H7 (cell line): ENCODE data around the gene TJP2. TPM values are rescaled to one million over a fixed set of nuclear protein-coding genes. Genes with fewer than 3 reads are reported as not detected.

ENCODE experiments used
- DNase-seq: peaks from one replicate; pipeline ENCODE4 v3.0.0; 2012
- H3K27me3 ChIP-seq: 2 replicates; pipeline ENCODE4 v1.6.0; 2011; ENCODE audit warnings: mild to moderate bottlenecking, low read length; ENCODE audit not compliant: control insufficient read depth, insufficient read depth
- H3K36me3 ChIP-seq: replicated peaks from 2 replicates; pipeline ENCODE4 v1.5.1; 2011; ENCODE audit warnings: low read length; ENCODE audit not compliant: control insufficient read depth, insufficient read depth
- H3K4me3 ChIP-seq: 2 replicates; pipeline ENCODE4 v1.5.1; 2011; ENCODE audit warnings: low read depth, mild to moderate bottlenecking, control low read depth, low read length, moderate library complexity; ENCODE audit not compliant: insufficient read depth
- total RNA-seq: library from RNA; depleted of rRNA; stranded (reverse); fragments of >200 nt; shearing (Covaris generic); gene quantifications from 2 replicates; pipeline ENCODE4 v1.2.3, GENCODE V29; 2014

Gene TJP2
- total RNA-seq, 1 experiment from 2014 or later: 107 TPM

GRCh38 chr9:69250681-69251080, 76.6 kb downstream of the TJP2 start:
- Histone ChIP-seq H3K27me3 (no peaks in the 10 kb centered on the region), H3K4me3 (no peak overlapping the region), H3K36me3 (peaks cover 36% of the 10 kb centered on the region)
- DNase-seq: no peak

GRCh38 chr9:69252436-69252835, 78.4 kb downstream of the TJP2 start:
- Histone ChIP-seq H3K27me3 (no peaks in the 10 kb centered on the region), H3K4me3 (no peak overlapping the region), H3K36me3 (peaks cover 30% of the 10 kb centered on the region)
- DNase-seq: no peak

DNA sequence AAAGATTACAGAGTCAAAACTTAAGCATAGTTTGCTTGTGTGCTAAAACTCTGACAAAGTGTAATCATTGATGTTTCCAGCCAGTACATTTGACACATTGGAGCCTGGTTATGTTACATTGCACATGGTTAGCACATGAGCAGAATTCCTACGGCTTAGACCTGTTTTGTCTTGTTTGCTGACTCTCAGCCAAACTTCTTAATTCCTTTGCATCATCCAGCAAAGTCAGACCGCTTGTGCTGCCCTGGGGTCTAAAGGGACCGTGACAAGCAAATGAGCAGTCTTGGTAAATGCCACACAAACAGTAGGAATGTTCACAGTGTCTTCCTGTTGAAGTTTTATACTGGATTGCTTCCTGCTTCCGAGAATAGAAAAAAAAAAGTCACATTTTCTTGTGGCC, 79.0 kb downstream of the TJP2 start:
- DNase-seq: no peak
- no peak overlapping the region for H3K4me3 ChIP-seq
- no peaks in the 10 kb centered on the region for H3K27me3 ChIP-seq
- peaks cover 27% of the 10 kb centered on the region for H3K36me3 ChIP-seq

- DNase-seq: no peak
- no peaks in the 10 kb centered on the region for H3K27me3 ChIP-seq
- peaks cover 22% of the 10 kb centered on the region for H3K36me3 ChIP-seq
- H3K4me3 ChIP-seq: no peak overlapping the region
Measured at GRCh38 chr9:69254223-69254622, 80.1 kb downstream of the TJP2 start.

- Histone ChIP-seq H3K36me3 (peaks cover 20% of the 10 kb centered on the region), H3K4me3 (no peak overlapping the region), H3K27me3 (no peaks in the 10 kb centered on the region)
- no peak for DNase-seq
Measured at GRCh38 chr9:69255591-69255990, 81.5 kb downstream of the TJP2 start.

DNA sequence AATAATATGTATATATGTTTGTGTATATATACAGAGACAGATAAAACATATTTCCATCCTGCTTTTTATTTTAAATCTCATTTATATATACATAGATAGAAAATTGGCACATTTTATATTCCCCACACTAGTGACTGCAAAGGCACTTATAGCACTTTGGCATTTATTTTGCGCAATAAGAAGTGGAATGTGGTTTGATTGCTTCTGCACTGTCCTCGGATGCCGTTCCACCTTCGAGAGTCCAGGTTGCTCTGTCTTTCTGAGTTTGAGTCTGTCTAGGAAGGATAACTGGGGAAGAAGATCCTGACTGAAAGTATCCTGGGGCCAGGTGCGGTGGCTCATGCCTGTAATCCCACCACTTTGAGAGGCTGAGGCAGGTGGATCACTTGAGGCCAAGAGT, 84.5 kb downstream of the TJP2 start:
- Histone ChIP-seq H3K4me3 (no peak overlapping the region), H3K36me3 (peaks cover 10% of the 10 kb centered on the region), H3K27me3 (no peaks in the 10 kb centered on the region)
- no peak for DNase-seq

DNA sequence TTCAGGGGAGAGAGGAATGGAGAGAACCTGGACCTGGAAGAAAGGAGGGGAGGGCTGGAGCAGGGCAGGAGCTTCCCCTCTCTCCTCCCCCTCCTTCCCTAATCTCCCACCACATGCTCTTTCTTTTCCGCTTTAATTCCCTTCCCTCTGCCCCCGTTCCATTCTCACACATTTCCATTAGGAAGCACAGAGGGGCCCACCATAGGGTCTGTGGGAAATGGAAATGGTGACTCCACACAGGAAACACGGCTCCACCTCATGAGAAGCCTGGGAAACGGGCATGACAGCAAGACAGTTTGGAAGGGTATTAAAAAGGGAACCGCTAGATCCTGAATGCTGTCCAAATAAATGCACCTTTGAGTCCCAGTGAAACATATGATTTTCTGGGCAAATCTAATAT, 86.1 kb downstream of the TJP2 start:
- no peak for DNase-seq

DNA sequence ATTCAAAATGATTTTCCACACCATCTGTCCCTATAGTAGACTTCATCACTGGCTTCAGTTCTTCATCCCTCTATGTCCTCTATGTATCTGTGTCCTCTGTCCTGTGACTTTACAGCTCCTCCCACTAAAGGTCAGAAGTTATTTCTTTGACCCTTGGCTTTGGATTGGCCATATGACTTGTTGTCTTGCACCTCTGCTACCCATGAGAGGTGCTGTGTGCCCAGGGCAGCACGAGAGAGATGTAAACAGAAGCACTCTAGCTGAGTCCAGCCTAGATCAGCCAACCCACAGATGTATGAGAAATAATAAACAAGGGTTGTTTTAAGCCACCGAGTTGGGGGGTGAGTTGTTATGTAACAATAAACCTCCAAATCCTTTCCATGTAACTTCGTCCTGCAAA, 87.6 kb downstream of the TJP2 start:
- no peaks in the 10 kb centered on the region for H3K27me3 ChIP-seq
- H3K36me3 ChIP-seq: no peaks in the 10 kb centered on the region; the same call in 1 of the 2 replicates
- no peak overlapping the region for H3K4me3 ChIP-seq
- DNase-seq: no peak

More for the DNA sequence above, 86.1 kb downstream of the TJP2 start:
- Histone ChIP-seq H3K36me3 (no peaks in the 10 kb centered on the region; the same call in 1 of the 2 replicates), H3K27me3 (no peaks in the 10 kb centered on the region), H3K4me3 (no peak overlapping the region)

GRCh38 chr9:69264526-69264925, 90.4 kb downstream of the TJP2 start:
- Histone ChIP-seq H3K36me3 (no peaks in the 10 kb centered on the region), H3K4me3 (no peak overlapping the region), H3K27me3 (no peaks in the 10 kb centered on the region)
- DNase-seq: no peak

DNA sequence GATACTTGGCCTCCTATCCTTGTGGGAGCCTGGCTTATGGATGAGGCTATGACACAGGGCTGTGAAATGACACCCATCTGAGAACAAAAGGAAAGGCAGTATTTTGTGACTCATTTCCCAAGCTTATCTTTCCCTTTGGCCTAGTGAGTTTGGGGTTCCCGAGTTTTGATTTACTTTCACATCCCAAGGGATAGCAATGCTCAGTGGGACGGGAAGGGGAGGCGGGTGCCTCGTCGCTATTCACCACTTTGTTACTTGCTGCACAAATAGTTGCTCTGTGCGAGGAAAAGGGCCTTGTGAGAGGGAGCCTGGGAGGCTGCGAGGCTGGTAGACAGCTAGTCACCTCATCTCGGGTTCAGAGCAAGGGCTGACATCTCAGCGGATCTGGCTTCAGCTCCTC, 91.8 kb downstream of the TJP2 start:
- Histone ChIP-seq H3K4me3 (no peak overlapping the region), H3K36me3 (no peaks in the 10 kb centered on the region), H3K27me3 (no peaks in the 10 kb centered on the region)
- no peak for DNase-seq

DNA sequence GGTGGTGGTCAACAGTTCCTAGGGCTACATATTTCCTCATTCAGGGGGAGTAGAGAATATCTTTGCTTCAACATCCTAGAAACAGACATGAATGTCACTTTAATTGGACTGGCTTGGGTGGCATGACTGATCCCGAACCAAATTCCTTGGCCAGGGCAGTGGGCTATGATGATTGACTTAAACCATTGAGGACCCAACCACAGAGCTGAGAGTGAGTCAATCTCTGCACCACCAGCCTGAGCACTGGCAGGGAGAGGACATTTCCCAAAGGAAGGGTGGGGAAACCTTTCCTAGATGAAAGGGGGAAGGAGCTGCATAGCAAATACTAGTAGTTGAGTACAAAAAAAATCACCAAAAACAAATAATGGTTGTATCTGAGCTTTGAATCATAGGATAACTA, 98.1 kb downstream of the TJP2 start:
- H3K27me3 ChIP-seq: no peaks in the 10 kb centered on the region
- DNase-seq: no peak
- no peaks in the 10 kb centered on the region for H3K36me3 ChIP-seq
- H3K4me3 ChIP-seq: no peak overlapping the region

DNA sequence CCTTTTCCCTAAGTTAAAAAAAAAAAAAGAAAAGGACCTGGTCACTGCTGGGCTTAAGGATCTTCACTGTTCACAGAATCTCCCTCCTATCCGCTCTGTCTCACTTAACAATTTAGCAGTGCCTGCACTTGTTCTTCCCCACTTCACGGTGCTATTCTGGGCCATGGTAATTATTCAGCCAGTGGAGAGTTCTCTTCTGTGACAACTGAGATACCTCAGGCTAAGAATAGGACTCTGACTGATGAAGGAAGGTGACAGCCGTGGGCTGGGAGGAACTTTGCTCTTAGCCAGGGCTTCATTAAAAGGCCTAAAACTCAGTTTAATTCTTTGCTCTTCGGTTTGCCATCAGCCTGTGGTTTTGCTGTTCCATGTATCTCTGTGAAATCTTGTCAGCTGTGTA, 99.1 kb downstream of the TJP2 start:
- Histone ChIP-seq H3K36me3 (no peaks in the 10 kb centered on the region), H3K27me3 (no peaks in the 10 kb centered on the region), H3K4me3 (no peak overlapping the region)
- DNase-seq: no peak

- Histone ChIP-seq H3K27me3 (no peaks in the 10 kb centered on the region), H3K36me3 (no peaks in the 10 kb centered on the region), H3K4me3 (no peak overlapping the region)
- DNase-seq: no peak
Measured at GRCh38 chr9:69276775-69277174, 102.7 kb downstream of the TJP2 start.

GRCh38 chr9:69279084-69279731, 105.1 kb downstream of the TJP2 start:
- DNase-seq: no peak
- Histone ChIP-seq H3K27me3 (no peaks in the 10 kb centered on the region), H3K4me3 (no peak overlapping the region), H3K36me3 (no peaks in the 10 kb centered on the region)

DNA sequence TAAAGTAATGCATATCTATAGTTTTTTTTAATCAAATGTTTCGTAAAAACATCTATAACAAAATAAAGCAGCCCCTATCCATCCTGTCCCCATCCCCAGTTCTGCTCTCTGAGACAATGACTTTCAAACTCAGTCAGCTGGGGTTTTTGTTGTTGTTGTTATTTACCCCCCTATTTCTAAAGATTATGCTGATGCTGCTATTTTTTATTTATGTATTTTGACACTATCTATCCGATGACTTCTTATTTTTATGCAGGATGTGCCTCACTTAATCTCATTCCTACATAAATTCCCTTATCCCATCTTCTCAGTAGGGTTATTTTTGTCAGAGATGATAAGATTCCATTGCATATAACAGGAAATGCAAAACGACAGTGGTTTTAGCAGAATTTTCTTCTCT, 105.7 kb downstream of the TJP2 start:
- DNase-seq: no peak
- no peak overlapping the region for H3K4me3 ChIP-seq
- H3K27me3 ChIP-seq: no peaks in the 10 kb centered on the region
- H3K36me3 ChIP-seq: no peaks in the 10 kb centered on the region

- no peaks in the 10 kb centered on the region for H3K27me3 ChIP-seq
- no peak for DNase-seq
- H3K36me3 ChIP-seq: no peaks in the 10 kb centered on the region
- no peak overlapping the region for H3K4me3 ChIP-seq
Measured at GRCh38 chr9:69283003-69283402, 108.9 kb downstream of the TJP2 start.
